HG02571 (cell line): ENCODE results near the gene ELFN1.

ENCODE experiments used
- ATAC-seq: cut with Tn5 transposase; IDR thresholded peaks from one replicate; pipeline ENCODE4 v1.9.1; 2021; ENCODE audit warnings: mild to moderate bottlenecking, moderate library complexity; ENCODE audit not compliant: unreplicated experiment

Gene ELFN1

DNA sequence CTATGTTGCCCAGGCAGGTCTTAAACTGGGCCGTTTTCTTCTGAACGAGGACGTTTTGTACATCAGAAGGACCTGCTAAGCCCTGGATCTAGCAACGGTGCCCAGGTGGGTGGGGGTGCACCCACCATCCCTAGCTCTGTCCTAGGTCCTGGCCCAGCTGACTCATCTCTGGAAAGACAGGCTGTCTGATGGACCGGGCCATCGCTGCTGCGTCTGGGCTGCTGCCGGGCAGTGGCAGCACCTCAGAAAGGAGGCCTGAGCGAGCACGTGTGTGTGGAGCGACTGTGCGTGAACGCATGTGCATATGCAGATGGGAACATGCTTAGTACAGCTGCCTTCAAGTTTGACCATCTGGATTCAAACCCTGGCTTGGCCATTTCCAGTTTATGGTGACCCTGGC is 7.3 kb upstream of the ELFN1 start:
- ATAC-seq, result no peak

DNA sequence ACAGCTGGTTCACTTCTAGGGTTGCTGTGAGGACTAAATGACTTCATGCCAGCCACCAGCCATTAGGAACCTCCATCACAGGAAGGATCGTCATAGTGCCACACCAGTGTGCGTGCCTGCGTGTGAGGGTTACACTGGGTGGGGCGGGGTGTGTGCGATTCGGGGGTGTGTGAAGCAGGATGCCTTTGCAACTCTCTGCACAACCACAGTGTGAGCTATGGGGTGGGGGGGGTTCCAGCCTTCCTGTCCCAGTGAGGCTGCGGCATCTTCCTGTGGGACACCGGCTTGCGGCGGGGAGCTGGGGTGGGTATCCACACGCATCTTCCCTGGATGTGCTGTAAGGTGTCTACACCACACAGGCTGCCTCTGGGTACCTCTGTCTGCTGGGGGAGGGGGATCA is 6.9 kb upstream of the ELFN1 start:
- no peak for ATAC-seq

DNA sequence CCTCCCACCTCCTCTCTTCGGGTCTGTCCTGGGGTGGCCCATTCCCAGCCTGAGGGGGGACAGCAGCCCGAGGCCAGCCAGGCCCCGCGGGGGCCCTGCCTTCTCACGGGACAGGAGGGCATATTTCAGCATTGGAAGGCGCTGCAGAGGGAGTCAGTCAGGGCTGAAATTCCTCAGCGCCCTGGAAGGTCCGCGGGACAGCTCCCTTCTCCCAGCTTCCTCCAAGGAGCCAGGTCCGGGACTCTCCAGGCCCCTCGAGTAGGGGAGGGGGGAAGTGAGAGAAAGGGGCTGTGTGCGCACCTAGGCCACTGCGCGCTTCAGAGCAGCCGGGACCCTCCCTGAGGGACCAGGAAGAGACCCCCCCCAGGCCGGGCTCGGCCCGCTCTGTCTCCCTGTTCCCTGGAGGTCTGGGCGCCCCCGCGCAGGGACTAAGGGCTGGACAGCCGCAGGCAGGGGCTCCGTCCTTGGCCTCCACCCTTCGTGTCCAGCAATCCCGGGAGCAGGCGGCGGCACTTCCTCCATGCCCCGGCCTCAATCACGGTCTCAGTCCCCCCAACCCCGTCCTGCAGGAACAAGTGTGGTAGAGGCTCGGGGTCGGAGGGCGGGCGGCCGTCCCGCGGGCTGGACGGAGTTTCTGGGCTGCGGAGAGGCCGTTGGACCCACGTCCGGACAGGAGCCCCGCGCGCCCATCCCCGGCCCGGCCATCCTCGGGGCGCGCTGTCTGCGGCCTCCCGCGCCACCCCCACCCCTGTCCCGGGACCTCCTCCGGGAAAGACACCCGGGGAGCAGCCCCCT is 6.0 kb upstream of the ELFN1 start:
- no peak for ATAC-seq

DNA sequence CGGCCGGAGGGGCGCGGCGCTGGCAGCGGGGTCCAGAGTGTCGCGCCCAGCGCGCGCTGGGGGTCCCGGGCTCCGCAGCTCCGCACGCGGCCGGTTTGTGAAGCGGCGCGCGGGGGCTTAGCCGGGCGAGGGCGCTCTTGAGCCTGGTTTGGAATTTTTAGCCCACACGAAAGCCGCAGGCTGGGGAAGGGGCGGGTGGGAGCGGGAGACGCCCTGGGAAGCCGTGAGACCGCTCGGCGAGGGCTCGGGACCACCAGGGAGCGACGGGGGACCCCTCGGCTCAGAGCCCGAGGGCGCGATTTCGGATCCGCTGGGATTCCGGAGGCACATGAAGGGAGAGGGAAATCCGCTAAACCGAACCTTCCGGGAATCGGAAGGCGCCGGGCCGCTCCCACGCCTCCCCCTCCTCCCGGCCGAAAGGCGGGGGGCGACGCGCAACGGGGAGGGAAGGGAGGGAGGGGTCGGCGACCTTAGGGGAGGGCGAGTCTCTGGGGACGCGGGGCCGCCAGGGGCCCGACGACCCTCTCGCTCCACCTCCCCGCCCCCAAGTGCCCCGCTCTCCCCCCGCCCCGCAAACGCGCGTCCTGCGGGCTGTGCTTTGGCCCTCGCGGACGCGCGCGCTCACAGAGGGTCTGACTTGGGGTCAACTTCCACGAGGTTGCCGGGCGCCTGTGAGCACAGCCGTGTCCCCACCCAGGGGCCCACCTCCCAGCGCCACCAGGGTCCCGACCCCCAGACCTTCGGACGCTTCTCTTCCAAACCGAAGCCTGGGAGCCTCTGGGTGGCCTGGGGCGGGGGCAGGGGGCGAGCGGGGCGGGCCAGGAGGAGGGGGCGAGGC is 5.1 kb upstream of the ELFN1 start:
- no peak for ATAC-seq

DNA sequence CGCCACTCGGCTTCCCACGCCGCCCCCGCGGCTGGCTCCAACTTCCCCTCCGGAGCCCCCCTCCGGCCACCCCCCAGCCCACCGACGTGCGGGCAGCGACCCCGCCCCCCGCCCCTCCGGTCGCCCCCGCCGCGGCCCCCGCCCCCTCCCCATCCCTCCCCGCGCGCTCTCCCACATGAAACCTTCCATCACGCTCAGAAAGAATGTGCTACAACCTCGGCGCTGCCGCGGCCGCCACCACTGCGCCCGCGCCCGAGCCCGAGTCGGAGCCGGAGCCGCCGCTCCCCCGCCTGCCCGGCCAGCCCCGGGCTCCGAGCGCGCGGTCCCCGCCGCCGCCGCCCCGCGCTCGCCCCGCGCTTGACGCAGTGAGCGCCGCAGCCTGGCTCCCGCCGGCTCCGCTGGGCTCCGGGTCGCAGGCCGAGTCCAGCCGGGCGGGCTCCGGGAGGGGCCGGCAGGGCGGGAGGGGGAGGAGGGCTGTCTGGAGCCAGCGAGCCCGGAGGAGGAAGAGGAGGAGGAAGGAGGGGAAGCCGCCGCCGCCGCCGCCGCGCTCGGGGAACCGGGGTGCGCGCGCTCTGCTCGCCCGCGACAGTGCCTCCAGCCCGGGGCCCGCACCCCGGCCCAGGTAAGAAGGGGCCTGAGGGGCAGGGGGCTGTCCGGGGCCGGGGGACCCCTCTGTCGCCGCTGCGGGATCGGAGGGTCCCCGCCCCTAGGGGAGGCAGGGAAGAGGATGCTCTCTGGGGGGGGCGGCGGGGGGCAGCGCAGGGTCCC is 4.3 kb upstream of the ELFN1 start:
- ATAC-seq, result no peak

DNA sequence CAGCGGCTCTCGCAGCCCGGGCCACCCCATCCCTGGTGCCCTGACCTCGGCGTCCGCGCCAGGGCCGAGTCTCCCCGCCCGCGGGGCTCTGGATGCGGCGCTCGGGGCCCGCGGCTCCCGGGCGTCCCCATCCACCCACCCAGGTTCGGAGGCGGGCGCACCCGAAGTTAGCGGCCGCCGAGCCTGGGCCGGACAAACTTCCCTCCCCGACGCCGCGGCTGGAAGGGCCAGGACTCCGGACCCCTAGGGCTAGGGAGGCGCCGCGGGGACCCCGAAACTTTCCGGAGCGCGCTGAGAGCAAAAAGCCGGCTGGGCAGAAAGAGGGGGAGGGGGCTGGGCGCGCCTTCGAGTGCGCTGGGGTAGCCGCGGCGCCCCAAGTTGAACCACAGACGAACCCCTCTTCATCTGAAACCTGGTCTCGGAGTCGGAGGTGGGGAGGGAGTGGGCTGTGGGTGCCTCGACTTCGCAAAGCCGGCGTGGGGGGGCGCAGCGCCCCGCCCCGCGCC is 3.7 kb upstream of the ELFN1 start:
- no peak for ATAC-seq

DNA sequence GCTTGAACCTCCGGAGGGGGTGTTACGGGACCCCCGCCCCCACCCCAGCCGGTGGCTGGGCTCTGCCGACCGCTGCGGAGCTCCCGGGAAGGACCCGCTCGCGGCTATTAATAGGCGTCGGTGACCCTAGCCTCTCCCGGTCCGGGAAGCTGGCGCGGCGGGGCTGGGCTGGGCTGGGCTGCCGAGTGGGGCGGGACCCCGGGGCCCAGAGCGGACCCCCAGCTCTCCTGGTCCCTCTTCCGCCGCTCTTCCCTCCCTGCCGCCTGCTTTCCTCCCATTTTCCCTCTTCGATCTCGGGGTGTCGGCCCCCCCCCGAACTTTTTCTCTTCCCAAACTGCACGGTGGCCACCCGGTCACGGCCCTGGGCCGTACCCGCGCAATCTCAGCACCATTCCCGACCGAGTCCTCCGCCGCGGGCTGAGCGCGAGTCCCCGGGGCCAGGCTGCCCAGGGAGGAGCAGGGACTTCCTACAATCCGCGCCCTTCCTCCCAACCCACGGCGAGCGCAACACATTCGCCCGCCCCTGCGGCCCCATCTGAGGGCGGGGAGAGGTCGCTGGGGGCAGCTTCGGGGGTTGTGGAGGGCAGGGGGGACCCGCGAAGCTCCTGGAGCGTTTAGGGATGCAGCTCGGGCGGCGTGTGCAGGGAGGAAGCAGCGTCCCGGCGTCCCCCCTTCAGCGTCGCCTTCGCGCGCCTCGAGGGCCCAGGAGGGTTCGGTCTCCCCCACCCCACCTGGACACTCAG is 3.1 kb upstream of the ELFN1 start:
- ATAC-seq, result no peak

DNA sequence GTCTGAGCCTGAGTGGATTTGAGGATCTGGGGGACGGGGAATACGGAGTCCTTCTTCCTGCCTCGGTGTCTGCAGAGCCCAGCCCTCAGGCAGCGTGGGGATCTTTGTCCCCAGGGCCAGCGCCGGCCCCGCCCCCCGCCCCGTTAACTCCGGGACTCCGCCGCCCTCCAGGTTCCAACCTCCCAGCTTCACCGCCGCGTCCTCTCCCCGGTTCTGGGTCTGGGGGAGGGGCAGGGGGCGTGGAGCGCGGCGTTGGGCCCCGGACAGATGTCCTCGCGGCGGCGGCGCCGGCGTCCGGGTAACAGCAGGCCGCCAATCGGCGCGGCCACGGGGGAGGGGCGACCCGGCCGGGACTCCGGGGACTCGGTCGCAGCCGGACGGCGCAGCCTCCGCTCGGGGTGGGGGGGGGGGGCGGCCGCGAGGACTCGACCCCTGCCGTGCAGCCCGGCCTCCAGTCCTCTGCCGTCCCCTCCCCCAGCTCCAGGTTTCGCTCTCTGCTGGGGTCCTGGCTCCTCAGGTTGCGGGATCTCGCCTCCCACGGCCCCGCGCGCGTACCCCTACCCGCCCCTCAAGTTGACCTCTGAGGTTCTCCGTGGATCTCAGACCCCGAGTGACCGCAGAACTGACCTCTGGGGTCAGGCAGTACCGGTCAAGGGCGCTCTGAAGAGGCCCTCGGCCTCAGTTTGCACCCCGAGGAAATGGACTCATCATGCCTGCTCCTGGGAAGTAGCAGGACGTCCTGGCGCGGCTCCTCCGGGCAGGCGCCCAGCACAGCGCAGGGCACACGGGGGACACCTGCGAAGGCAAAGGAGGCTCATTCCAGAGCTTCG is 2.3 kb upstream of the ELFN1 start:
- ATAC-seq, result no peak

DNA sequence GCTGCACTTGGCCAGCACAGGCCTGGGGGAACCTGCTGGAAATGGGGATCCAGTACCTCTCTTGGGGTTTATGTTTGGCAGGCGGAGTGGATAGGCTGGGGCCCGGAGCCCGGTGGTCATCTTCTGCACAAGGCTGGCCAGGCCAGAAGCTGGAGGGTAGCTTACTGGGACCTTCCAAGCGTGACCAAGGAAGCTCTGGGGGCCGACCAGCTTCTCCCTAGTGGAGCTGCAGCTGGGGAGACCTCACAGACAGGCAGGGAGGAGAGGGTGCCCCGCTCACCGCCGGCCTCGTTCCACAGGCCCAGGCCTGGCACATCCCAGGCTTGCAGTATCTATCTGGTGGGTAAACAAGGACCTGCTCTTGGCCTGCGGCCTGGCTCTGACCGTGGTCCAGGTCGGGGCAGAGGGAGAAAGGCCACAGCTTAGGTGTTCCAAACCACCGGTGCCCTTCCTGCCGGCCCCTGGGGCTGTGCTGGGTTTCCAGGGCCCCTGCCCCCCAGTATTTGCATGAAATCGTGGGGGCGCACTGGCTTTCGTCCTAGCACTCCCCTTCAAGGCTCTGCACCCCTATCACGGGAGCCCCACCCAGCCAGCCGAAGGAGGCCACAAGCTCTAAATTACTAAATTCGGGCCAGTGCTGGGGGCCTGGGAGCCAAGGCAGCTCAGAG is 1.5 kb upstream of the ELFN1 start:
- ATAC-seq, result no peak

DNA sequence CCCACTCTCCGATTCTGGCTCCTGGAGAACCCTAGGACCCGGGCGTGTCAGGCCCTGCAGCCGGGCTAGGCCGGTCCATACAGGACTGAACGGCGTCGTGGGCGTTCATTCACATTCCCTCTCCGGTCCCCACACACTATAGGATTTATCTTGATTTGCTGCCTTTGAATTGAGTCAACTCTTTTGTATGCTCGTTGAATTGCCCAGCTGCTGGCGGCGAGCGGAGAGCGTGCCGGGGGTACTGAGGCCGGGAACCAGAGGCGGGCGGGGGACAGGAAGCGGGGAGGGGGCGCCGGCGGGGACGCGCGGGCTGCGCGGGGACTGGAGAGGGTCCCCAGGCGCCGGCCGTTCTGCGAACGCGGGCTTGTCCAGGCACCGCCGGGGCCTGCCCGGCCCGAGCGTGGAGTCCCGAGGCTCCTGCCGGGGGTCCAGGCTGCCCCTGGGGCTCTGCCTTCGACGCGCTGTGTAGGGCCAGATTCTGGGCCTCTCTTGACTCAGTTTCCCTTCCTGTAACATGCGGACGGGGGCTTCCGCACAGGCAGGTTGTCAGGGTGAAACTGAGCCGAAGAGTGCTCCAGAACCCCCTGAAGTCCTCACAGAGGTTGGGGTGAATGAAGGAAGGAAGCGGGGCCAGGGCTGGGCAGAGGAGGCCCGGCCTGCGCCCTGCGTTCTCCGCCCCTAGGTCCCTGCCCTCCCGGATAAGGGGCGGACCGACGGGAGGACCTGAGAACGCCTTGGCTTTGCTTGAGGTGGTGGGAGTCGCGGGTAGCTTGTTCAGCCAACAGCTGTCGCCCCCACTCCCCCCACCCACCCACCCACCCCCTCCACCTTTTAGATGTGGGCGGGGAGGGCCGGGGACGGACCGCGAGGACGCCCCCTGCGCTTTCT is 769 bp upstream of the ELFN1 start:
- no peak for ATAC-seq

DNA sequence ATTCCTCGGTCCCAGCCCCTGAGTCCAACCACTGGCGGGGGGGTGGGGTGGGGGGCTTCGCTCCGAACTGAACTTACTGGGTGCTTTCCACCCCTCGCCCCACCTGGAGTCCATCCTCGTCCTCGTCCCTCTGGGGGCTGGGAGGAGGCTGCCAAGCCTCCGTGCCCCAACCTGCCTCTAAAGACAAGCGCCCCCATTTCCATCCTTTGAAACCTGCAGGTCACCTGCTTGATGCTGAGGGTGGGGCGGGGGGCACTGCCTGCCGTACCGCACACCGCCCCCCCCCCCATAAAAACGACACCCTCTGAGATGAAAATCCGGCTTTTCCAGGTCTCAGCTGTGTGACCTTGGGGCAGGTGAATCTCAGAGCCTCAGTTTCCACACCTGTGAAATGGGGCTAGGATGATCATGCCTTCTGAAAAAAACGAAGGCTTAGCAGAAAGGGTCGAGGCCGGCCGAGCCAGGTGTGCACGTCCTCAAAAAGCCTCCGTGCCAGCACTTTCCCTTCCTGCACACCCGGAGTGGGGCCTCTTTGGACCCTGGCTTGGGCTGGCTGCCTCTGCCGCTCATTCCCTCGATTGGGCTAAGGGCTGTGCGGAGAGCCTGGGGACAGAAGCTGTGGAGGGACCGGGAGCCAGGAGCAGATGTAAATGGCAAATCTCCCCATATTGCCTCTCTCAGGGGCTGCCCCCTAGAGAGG is 967 bp downstream of the ELFN1 start:
- ATAC-seq, result no peak

DNA sequence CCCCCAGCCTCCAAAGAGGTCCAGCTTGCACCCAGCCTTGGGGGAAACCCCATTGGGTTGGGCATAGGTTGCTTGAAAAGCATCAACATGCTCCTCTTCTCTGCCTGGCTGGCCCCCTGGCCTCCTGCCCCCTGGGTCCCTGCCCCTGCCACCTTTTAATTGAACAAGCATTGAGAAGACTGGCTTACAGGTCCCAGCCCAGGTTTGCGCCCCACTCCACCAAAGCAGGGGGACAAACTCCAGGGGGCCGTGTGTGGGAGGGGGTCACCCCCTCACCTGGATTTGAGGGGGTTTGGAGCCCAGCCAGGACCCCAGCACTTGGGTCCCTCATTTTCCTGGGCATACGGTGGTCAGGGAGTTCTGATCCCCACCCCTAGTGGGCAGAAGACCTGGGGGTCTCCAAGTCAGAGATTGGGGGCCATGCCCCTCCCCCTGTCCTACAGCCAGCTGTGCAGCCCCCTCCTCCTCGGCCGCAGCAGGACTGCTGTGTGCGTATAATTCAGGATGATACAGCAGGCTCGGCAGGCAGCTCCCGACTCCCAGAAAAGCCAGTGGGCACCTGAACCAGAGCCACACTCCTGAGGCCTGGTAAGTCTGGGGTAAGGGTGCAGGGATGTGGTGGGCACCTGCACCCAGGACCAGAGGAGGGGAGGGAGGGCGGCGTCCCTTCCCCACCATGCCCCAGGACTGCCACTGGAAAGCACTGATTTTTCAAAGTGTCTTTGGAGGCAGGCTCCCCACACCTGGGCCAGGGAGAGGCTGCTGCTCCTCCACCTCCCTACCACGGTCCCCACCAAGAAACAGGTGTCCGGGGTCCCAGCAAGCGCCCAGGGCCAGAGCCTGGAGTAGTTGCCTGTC is 1.7 kb downstream of the ELFN1 start:
- no peak for ATAC-seq

DNA sequence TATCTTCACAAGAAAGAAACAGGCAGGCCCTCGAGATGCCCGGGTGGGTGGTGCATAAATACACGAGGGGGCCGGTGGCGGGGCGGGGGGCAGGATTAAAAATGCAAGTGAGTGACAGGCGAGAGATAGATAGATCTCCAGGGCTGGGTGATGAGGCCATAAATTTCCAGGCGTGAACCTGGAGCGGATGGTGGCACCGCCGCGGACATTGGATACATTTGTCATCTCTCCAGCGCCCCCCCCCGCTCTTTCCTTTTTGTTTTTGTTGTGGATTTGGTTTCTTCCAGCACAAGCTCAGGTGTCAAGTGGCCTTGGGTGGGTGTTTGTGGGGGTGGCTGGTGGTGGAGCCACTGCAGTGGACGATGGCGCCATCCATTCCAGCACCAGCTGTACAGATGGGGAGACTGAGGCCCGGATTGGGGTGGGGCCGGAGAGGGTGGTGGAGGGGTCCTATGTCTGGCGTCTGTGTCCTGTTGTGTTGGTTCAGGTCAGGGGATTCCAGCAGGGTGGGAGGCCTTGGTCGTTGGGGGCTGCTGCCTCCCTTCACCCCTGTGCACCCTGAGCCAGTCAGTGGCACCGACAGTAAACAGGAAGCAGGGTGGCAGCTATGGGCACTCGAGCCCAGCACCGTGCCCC is 2.9 kb downstream of the ELFN1 start:
- ATAC-seq, result no peak

DNA sequence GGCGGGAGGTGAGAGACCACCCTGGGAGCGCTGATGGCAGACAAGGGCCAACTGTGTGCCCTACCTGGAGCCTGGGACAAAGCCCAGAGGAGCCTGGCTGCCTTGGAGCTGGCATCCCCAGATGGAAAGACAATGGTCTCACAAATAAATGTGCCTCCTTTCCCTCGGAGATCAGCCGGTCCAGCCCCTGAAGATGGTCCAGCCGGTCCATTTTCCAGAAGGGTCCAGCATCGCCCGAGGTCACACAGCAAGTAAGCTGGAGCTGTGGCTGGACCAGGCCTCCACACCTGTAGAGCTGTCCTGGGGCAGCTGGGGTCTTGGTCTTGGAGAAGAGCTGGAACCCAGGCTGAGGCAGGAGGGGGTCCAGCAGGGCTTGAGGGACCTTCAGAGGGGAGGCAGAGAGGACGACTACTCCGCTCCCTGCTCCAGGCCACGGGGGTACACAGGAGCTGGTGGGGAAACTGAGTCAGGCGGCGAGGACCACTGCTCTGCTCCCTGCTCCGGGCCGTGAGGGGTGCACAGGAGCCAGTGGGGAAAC is 3.6 kb downstream of the ELFN1 start:
- ATAC-seq, result no peak

DNA sequence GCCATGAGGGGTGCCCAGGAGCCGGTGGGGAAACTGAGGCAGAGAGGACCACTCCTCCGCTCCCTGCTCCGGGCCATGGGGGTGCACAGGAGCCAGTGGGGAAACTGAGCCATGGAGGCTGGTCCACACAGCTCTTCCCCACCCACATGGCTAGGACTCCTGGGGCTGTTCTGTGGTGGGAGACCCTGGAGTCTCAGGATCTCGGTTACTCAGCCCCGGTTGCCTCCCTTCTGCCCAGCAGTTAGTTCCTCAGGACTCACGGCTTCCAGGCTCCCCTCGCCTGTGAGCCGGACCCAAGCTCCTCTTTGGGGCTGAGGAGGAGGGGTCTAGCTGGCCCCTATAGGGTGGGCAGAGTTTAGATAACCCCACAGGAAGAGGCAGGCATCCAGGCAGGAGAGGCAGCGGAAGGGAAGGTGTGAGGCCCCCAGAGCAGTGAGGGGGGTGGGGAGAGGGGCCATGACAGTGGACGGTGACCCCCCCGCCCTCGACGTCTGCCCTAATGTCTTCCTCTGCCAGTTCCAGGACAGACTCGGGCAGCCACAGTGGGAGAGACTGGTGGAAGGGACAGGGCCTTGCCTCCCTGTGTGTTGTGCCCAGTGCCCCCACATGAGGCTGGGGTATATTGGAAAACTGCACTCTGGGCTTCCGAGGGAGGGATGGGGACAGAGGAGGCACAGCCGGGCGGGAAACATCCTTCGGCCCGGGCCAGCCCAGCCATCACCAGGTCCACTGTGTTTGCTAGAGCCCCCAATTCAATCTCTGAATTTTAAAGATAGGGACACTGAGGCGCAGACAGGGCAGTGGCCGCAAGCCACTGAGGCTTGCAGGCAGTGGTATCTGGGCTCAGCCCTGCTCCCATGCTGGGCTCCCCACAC is 4.3 kb downstream of the ELFN1 start:
- ATAC-seq, result no peak
